ENCODE measurements around the gene SMPDL3A. TPM values are rescaled to one million over a fixed set of nuclear protein-coding genes. Genes with fewer than 3 reads are reported as not detected.

The SMPDL3A gene
- total and polyA plus RNA-seq, 2 of the 13 experiments (the other 11 are each of a cell fraction or from before 2014, with no cell fraction given) = 7.8 to 17.3 TPM

- WGBS (ENCODE audit: low lambda C conversion rate) = 53% methylated on average over 2 of the region's 2 CpGs
- Histone ChIP-seq H3K4me1 (ENCODE audit: insufficient read depth, low read length) (peaks cover 19% of the 10 kb centered on the region), H3K27me3 (ENCODE audit: control insufficient read depth in 1 of 2, insufficient read depth in 2 of 2, low read length in 2 of 2) (peaks cover 0 to 6% of the 10 kb centered on the region in 2 experiments; a peak in 1 of 5 replicates), H3K79me2 (ENCODE audit: insufficient read depth, low read length) (no peaks in the 10 kb centered on the region), H3K4me2 (ENCODE audit: low read depth, low read length) (no peak overlapping the region), H3K9me3 (ENCODE audit: low read length) (no peaks in the 10 kb centered on the region), H3K9ac (ENCODE audit: insufficient read depth, low read depth, low read length) (no peak overlapping the region), H3K36me3 (replicated peaks in 1 of 2; ENCODE audit: control insufficient read depth in 1 of 2, insufficient read depth in 2 of 2, low read length in 2 of 2) (no peaks in the 10 kb centered on the region), H3K27ac (ENCODE audit: extremely low read length, insufficient read depth, low read length) (no peak overlapping the region), H2AFZ (ENCODE audit: low read length) (no peak overlapping the region), H4K20me1 (ENCODE audit: insufficient read depth, low read length) (no peaks in the 10 kb centered on the region), H3K4me3 (replicated peaks in 1 of 3; ENCODE audit: insufficient read depth in 1 of 3, low read depth in 2 of 3, low read length in 3 of 3) (no peak overlapping the region)
- intact Hi-C loops (cut with micrococcal nuclease; ENCODE audit: unreplicated experiment) = no loop called here
- FAIRE-seq (no peak), DNase-seq (ENCODE audit: low spot score) (no peak), ATAC-seq (no peak)
- ChIA-PET CTCF (ENCODE audit: low intra/inter-chr PET ratio, low total read pairs) (no interaction called here), POLR2A (no interaction called here)
- in situ Hi-C loops (cut with HindIII; ENCODE audit: extremely low pct_ligation_motif_present, low pct_unique_long_range_greater_than_20kb) = no loop called here
- no TSS peak for BruUV-seq (replicated peaks)
- TF ChIP-seq ATF7 (IDR thresholded peaks at IDR 0.05) = 0 out of 2 replicates have a peak, but pooled peaks have one; percentile 7
- TF ChIP-seq ATF7 (CRISPR knock-in tag; IDR thresholded peaks at IDR 0.05) = no peak
- no peak for TF ChIP-seq ZNF788 (CRISPR knock-in tag; IDR thresholded peaks at IDR 0.05; ENCODE audit: borderline replicate concordance)
These were observed 32.0 kb downstream of the SMPDL3A start for GRCh38 chr6:122821095-122821494.

- FAIRE-seq (no peak), DNase-seq (ENCODE audit: low spot score) (no peak), ATAC-seq (no peak)
- ChIA-PET POLR2A (no interaction called here), CTCF (ENCODE audit: low intra/inter-chr PET ratio, low total read pairs) (no interaction called here)
- peaks cover 0 to 6% of the 10 kb centered on the region in 2 experiments; a peak in 2 of 5 replicates for H3K27me3 ChIP-seq (ENCODE audit: control insufficient read depth in 1 of 2, insufficient read depth in 2 of 2, low read length in 2 of 2)
- no peak overlapping the region for H3K27ac ChIP-seq (ENCODE audit: extremely low read length, insufficient read depth, low read length)
- H3K4me1 ChIP-seq (ENCODE audit: insufficient read depth, low read length) = no peaks in the 10 kb centered on the region
- 16% methylated on average over 5 of the region's 5 CpGs for WGBS (ENCODE audit: low lambda C conversion rate)
- no TSS peak for BruUV-seq (replicated peaks)
- no peak overlapping the region for H3K4me3 ChIP-seq (replicated peaks in 1 of 3; ENCODE audit: insufficient read depth in 1 of 3, low read depth in 2 of 3, low read length in 3 of 3)
- H3K9me3 ChIP-seq (ENCODE audit: low read length) = no peaks in the 10 kb centered on the region
- intact Hi-C loops (cut with micrococcal nuclease; ENCODE audit: unreplicated experiment) (no loop called here), in situ Hi-C loops (cut with HindIII; ENCODE audit: extremely low pct_ligation_motif_present, low pct_unique_long_range_greater_than_20kb) (loop anchor here (25.0 kb wide), 1 partner anchor 338 kb away; no protein-coding TSS in a partner anchor)
- no peak overlapping the region for H3K4me2 ChIP-seq (ENCODE audit: low read depth, low read length)
- H4K20me1 ChIP-seq (ENCODE audit: insufficient read depth, low read length) = no peaks in the 10 kb centered on the region
- TF ChIP-seq TRIM22 (IDR thresholded peaks at IDR 0.05) (no peak), GMEB1 (CRISPR knock-in tag; IDR thresholded peaks at IDR 0.05; ENCODE audit: borderline replicate concordance) (no peak)
- TF ChIP-seq, protein P1, sequence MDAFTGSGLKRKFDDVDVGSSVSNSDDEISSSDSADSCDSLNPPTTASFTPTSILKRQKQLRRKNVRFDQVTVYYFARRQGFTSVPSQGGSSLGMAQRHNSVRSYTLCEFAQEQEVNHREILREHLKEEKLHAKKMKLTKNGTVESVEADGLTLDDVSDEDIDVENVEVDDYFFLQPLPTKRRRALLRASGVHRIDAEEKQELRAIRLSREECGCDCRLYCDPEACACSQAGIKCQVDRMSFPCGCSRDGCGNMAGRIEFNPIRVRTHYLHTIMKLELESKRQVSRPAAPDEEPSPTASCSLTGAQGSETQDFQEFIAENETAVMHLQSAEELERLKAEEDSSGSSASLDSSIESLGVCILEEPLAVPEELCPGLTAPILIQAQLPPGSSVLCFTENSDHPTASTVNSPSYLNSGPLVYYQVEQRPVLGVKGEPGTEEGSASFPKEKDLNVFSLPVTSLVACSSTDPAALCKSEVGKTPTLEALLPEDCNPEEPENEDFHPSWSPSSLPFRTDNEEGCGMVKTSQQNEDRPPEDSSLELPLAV (CRISPR knock-in tag; conservative IDR thresholded peaks at IDR 0.05; ENCODE audit: low read depth) = no peak
- H3K79me2 ChIP-seq (ENCODE audit: insufficient read depth, low read length) = no peaks in the 10 kb centered on the region
- H3K9ac ChIP-seq (ENCODE audit: insufficient read depth, low read depth, low read length) = no peak overlapping the region
- no peak overlapping the region for H2AFZ ChIP-seq (ENCODE audit: low read length)
- H3K36me3 ChIP-seq (replicated peaks in 1 of 2; ENCODE audit: control insufficient read depth in 1 of 2, insufficient read depth in 2 of 2, low read length in 2 of 2) = no peaks in the 10 kb centered on the region
These were observed 36.1 kb downstream of the SMPDL3A start for GRCh38 chr6:122825163-122825562.
